Fibroblast of mammary gland (primary cell): ENCODE data around the gene HBM.
"Not testable (repeated sequence)": the region's sequence is repeated elsewhere in the genome, so short reads cannot be mapped to it uniquely, and the experiment has no call there.

Experiments used
- DNase-seq: peaks from one replicate; pipeline ENCODE4 v3.0.0-alpha.2; 2010; ENCODE audit warnings: low read depth
- H3K4me3 ChIP-seq: 2 replicates; pipeline ENCODE4 v1.5.1; 2011; ENCODE audit warnings: low read depth, mild to moderate bottlenecking, low read length, moderate library complexity; ENCODE audit not compliant: control insufficient read depth
- TF ChIP-seq, protein P1 (sequence below): conservative IDR thresholded peaks from 2 replicates; pipeline ENCODE4 v1.5.1; 2011; ENCODE audit warnings: low read depth, low read length, inconsistent platforms; ENCODE audit not compliant: control insufficient read depth, insufficient read depth

HBM gene

DNA sequence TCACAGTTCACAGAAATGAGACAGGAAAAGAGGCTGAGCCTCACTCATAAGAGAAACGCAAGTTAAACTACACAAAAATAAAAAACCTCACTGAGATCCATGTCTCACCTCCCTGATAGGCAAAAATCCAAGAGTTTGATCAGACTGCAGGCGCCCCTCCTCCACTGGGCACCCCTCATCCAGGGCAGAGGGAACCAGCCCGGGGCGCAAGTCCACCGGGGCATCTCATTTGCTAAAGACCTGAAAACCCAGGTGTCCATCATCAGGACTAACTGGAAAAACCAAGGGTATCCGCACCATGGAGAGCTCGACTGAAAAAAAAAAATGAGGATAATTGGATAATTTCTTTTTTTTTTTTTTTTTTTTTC is 10.8 kb upstream of the HBM start:
- TF ChIP-seq, protein P1, sequence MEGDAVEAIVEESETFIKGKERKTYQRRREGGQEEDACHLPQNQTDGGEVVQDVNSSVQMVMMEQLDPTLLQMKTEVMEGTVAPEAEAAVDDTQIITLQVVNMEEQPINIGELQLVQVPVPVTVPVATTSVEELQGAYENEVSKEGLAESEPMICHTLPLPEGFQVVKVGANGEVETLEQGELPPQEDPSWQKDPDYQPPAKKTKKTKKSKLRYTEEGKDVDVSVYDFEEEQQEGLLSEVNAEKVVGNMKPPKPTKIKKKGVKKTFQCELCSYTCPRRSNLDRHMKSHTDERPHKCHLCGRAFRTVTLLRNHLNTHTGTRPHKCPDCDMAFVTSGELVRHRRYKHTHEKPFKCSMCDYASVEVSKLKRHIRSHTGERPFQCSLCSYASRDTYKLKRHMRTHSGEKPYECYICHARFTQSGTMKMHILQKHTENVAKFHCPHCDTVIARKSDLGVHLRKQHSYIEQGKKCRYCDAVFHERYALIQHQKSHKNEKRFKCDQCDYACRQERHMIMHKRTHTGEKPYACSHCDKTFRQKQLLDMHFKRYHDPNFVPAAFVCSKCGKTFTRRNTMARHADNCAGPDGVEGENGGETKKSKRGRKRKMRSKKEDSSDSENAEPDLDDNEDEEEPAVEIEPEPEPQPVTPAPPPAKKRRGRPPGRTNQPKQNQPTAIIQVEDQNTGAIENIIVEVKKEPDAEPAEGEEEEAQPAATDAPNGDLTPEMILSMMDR: no peak
- DNase-seq: no peak
- H3K4me3 ChIP-seq: peak overlapping the region; percentile 48

DNA sequence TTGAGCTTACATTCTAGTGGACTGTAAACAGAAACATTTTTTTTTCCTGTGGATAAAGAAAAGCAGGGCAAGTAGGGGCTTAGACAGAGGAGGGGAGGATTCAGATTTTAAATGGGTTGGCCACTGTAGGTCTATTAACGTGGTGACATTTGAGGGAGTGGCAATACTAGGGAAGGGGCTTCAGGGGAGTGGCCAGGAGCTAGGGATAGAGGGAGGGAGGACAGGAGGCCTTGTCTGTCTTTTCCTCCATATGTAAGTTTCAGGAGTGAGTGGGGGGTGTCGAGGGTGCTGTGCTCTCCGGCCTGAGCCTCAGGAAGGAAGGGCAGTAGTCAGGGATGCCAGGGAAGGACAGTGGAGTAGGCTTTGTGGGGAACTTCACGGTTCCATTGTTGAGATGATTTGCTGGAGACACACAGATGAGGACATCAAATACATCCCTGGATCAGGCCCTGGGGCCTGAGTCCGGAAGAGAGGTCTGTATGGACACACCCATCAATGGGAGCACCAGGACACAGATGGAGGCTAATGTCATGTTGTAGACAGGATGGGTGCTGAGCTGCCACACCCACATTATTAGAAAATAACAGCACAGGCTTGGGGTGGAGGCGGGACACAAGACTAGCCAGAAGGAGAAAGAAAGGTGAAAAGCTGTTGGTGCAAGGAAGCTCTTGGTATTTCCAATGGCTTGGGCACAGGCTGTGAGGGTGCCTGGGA is 6.5 kb upstream of the HBM start:
- TF ChIP-seq, protein P1: no peak

DNA sequence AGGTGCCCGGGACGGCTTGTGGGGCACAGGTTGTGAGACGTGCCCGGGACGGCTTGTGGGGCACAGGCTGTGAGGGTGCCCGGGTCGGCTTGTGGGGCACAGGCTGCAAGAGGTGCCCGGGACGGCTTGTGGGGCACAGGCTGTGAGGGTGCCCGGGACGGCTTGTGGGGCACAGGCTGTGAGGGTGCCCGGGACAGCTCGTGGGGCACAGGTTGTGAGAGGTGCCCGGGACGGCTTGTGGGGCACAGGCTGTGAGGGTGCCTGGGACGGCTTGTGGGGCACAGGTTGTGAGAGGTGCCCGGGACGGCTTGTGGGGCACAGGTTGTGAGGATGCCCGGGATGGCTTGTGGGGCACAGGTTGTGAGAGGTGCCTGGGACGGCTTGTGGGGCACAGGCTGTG is 5.5 kb upstream of the HBM start:
- not testable (repeated sequence) for H3K4me3 ChIP-seq, DNase-seq

More for the DNA sequence above, 6.5 kb upstream of the HBM start:
- no peak for DNase-seq
- no peak overlapping the region for H3K4me3 ChIP-seq

DNA sequence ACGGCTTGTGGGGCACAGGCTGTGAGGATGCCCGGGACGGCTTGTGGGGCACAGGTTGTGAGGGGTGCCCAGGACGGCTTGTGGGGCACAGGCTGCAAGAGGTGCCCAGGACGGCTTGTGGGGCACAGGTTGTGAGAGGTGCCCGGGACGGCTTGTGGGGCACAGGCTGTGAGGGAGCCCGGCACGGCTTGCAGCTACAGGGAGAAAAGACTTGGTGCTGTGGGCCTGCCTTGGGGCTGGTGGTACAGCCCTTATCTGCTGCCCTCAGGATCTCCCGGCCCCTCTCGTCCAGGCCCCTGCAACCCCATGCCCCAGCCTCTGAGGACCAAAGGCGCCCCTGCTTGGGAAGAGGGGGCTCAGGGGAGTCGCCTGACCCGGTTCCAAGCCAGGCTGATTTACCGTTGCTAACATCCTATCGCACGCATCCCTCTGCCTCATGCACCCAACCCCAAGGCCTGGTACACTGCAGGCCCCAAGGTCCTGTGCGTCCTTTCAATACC is 5.0 kb upstream of the HBM start:
- DNase-seq: no peak
- TF ChIP-seq, protein P1: no peak
- H3K4me3 ChIP-seq: no peak overlapping the region

DNA sequence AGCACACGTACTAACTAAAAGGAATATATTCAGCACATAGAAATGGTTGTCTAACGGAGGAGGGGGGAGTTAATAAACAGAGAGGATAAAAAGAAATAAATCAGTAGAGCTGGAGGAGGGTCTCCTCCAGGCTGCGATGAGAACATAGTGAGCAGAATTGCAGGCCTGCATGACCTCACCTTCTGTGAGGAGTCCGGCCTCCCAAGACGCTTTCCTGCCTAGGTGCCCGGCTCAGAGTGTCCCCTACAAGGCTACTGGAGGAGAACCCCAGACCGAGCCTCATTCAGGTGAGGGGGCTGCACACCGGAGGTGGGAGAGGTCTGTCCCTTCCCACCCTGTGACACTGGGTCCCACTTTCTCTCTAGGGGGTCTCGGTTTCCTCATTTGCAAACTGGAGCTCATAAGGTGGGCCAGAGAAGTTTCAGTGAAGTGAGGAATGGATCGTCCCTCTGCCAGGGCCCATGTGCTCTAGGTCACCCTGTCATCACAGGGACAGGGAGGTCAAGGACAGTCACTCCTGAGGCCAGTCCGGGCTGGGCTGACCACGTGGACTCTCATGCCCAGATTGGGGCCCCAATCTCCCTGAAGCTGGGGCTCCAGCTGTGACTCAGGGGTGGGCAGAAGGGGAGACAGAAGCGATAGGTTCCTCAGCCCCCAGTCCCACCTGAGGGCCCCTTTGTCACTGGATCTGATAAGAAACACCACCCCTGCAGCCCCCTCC is 3.3 kb upstream of the HBM start:
- H3K4me3 ChIP-seq: no peak overlapping the region
- DNase-seq: no peak
- TF ChIP-seq, protein P1: no peak

DNA sequence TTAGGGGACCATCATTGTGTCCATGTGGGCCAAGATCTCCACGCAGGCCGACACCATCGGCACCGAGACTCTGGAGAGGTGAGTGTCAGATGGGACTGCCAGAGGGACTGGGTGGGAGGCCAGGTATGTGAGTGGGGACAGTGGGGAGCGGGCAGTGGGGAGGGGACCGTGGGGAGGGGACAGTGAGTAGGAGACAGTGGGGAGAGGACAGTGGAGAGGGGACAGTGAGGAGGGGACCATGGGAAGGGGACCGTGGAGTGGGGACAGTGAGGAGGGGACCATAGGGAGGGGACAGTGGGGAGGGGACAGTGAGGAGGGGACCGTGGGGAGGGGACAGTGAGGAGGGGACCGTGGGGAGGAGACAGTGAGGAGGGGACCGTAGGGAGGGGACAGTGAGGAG is 2.6 kb upstream of the HBM start:
- DNase-seq, H3K4me3 ChIP-seq: not testable (repeated sequence)

DNA sequence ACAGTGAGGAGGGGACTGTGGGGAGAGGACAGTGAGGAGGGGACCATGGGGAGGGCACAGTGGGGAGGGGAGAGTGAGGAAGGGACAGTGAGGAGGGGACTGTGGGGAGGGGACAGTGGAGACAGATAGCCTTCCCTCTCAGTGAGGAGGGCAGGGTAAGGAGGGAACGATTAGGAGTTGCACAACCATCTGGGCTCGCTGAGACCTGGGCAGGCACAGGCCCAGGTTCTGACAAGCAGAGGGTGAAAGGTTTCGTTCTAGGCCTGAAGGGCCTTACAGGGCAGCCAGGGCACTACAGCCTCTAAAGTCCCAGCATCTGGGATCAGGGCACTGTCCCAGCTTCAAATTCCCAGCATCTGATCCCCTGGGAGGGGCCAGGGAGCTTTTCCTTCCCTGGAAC is 2.1 kb upstream of the HBM start:
- H3K4me3 ChIP-seq, DNase-seq: not testable (repeated sequence)

DNA sequence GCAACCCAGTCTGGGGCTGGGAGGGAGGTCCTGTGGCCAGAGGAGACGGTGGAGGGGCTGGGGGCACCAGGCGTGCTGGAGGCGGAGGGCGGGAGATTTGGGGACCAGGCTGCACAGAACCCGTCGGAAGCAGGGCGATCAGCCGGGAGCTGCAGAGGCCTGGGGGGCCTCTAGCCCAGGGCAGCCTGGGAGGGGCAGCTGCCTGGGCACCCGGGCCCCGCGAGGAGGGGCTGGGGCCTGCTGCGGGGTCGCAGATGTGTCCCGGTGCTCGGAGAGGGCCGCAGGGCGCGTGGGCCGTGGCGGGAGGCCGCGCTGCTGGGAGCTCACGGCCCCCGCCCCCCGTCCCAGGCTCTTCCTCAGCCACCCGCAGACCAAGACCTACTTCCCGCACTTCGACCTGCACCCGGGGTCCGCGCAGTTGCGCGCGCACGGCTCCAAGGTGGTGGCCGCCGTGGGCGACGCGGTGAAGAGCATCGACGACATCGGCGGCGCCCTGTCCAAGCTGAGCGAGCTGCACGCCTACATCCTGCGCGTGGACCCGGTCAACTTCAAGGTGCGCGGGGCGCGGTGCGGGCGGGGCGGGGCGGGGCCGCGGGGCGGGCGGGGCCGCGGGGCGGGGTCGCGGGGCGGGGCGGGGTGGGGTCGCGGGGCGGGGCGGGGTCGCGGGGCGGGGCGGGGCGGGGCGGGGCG is 1.5 kb upstream of the HBM start:
- not testable (repeated sequence) for DNase-seq, H3K4me3 ChIP-seq
